Measurements from ENCODE around the gene NEURL1B.

DNA sequence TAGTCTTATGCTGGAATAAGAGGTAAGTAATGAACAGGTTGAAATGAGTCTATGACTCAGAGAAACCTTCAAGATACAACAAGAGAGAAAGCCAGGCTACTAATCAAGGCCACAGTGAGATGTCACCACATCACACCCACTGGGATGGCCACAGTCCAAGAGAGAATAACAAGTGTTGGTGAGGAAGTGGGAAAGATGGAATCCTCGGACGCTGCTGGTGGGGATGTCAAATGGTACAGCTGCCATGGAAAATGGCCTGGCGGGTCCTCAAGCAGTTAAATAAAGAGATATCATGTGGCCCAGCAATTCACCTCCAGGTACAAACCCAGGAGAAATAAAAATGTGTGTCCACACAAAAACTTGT lies 41.9 kb upstream of the NEURL1B start:
- no peak for TF ChIP-seq POLR2A (IDR thresholded peaks at IDR 0.05; ENCODE audit: extremely low read depth, insufficient read length)
- TF ChIP-seq, protein P1, sequence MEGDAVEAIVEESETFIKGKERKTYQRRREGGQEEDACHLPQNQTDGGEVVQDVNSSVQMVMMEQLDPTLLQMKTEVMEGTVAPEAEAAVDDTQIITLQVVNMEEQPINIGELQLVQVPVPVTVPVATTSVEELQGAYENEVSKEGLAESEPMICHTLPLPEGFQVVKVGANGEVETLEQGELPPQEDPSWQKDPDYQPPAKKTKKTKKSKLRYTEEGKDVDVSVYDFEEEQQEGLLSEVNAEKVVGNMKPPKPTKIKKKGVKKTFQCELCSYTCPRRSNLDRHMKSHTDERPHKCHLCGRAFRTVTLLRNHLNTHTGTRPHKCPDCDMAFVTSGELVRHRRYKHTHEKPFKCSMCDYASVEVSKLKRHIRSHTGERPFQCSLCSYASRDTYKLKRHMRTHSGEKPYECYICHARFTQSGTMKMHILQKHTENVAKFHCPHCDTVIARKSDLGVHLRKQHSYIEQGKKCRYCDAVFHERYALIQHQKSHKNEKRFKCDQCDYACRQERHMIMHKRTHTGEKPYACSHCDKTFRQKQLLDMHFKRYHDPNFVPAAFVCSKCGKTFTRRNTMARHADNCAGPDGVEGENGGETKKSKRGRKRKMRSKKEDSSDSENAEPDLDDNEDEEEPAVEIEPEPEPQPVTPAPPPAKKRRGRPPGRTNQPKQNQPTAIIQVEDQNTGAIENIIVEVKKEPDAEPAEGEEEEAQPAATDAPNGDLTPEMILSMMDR (IDR thresholded peaks at IDR 0.05; ENCODE audit: low read depth, low read length), result no peak
- TF ChIP-seq, protein P2, sequence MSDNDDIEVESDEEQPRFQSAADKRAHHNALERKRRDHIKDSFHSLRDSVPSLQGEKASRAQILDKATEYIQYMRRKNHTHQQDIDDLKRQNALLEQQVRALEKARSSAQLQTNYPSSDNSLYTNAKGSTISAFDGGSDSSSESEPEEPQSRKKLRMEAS (IDR thresholded peaks at IDR 0.05; ENCODE audit: low read depth, low read length), result no peak
